Neuron (in vitro differentiated cells): Measurements from ENCODE around the gene INTS11.

Experiments used
- H2AFZ ChIP-seq: one replicate; pipeline ENCODE4 v1.6.1; 2013; ENCODE audit warnings: low read depth, mild to moderate bottlenecking, inconsistent platforms, low read length, moderate library complexity
- H3K27me3 ChIP-seq: one replicate; pipeline ENCODE4 v1.6.1; 2013; ENCODE audit warnings: low read length; ENCODE audit not compliant: insufficient read depth
- H3K36me3 ChIP-seq: one replicate; pipeline ENCODE4 v1.6.1; 2013; ENCODE audit warnings: low read length; ENCODE audit not compliant: insufficient read depth
- H3K4me1 ChIP-seq: one replicate; pipeline ENCODE4 v1.6.1; 2013; ENCODE audit warnings: low read length; ENCODE audit not compliant: insufficient read depth
- H3K4me3 ChIP-seq: 2 replicates; pipeline ENCODE4 v1.5.1; 2013; ENCODE audit warnings: mild to moderate bottlenecking, low read length, moderate library complexity
- H3K9me3 ChIP-seq: one replicate; pipeline ENCODE4 v1.6.1; 2013; ENCODE audit warnings: low read length

The INTS11 gene

DNA sequence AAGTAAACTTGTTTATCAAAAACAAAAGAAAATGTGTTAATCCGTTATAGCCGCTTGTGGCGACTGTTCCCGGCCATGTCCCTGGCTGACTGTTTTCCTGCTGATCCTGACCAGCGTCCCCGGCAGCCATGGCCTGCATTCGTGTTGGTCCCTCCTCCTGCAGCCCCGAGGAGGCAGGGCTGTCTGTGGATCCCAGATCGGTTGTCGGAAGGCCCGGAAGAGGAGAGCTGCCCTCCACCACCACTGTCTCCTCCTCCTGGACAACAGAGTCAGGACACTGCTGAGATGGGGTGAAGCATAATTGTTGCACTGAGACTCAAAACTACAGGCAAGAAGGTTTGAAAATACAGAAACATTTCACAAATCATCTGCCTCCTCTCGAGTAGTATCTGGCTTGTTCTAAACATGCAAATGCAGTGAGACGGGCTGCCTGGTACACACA is 37.5 kb upstream of the INTS11 start:
- peaks cover 37% of the 10 kb centered on the region for H3K4me1 ChIP-seq
- H3K4me3 ChIP-seq = no peak overlapping the region
- no peaks in the 10 kb centered on the region for H3K27me3 ChIP-seq
- H2AFZ ChIP-seq = no peak overlapping the region
- peaks cover 6% of the 10 kb centered on the region for H3K9me3 ChIP-seq
- no peaks in the 10 kb centered on the region for H3K36me3 ChIP-seq

GRCh38 chr1:1361233-1361981 is 36.9 kb upstream of the INTS11 start:
- Histone ChIP-seq H3K36me3 (no peaks in the 10 kb centered on the region), H3K4me3 (no peak overlapping the region), H2AFZ (no peak overlapping the region), H3K4me1 (peaks cover 41% of the 10 kb centered on the region), H3K9me3 (peaks cover under 1% of the 10 kb centered on the region), H3K27me3 (no peaks in the 10 kb centered on the region)

DNA sequence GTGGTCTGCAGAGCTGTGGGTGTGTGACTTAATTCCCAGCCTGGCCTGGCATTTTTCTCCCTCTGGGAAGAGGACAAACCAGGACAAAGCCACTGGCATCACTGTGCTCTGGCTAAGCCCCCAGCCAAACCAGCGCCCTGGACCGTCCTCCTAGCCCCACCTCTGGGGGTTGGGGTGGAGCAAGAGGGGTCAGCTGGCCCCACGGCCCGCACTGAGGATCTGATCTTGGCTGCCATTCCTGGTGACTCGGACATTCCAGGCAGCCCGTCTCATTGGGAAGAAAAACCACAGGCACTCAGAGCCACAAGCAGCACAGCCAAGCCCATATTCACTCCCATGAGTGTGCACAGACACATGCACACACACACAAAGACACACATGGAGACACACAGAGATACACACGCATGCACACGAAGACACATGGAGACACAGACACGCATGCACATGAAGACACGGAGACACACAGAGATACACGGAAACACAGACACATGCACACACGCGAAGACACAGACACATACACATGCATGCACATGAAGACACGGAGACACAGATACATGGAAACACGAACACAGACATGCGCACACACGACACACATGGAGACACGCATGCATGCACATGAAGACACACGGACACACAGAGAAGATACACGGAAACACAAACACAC is 36.2 kb upstream of the INTS11 start:
- Histone ChIP-seq H3K4me3 (no peak overlapping the region), H3K4me1 (peaks cover 41% of the 10 kb centered on the region), H3K27me3 (no peaks in the 10 kb centered on the region), H3K36me3 (no peaks in the 10 kb centered on the region), H3K9me3 (no peaks in the 10 kb centered on the region), H2AFZ (no peak overlapping the region)

DNA sequence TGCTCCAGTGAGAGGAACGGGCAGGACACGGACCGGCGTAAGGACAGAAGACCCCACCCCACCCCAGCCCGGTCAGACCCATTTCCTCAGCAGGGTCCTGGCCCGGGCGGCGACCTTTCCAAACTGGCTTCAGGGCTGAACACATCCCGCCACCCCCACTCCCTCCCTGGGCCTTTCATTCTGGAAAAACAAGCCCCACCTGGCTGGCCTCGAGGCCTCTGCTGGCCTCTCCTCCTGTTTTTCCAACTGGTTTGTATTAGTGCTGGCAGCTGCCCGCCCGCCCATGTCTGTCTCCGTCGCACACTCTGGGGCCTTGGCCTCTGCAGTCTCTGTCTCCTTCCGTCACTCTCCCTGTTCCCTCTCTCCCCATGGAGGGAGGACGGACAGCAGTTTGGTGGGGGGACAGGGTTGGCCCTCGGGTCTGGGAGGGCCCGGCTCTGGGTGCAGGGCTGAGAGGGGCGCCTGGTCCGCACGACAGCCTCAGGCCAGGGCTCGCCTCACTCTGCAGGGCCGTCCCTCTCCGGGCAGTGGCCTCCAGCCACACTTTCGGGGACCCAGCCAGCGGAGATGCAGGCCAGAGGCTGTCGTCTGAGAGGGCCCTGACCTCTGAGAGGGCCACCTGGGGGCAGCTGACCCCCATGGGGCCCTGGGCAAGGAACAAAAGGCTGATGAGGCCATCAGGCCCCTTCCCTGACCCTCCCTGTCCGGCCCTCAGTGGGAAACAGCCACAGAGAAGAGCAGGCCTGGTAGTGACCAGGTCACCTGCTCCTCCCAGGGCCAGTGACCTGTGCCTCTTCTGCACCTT is 35.4 kb upstream of the INTS11 start:
- H3K36me3 ChIP-seq = no peaks in the 10 kb centered on the region
- no peaks in the 10 kb centered on the region for H3K27me3 ChIP-seq
- no peak overlapping the region for H2AFZ ChIP-seq
- no peak overlapping the region for H3K4me3 ChIP-seq
- no peaks in the 10 kb centered on the region for H3K9me3 ChIP-seq
- peaks cover 41% of the 10 kb centered on the region for H3K4me1 ChIP-seq

DNA sequence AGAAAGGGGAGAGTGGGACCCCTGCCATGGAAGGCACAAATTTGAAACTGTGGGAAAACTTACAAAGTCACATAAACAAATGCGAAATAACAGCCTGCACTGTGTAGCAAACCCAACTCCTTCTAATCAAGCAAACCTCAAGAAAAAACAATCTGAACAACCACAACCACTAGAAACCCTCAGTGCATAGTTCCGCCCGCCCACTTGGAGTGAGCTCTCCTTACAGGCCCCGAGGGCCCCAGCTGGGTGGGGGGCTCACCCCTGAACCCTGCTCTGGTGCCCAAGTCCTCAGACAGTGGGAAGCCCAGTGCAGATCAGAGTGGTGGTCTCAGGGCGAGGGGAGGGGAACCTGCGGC is 34.8 kb upstream of the INTS11 start:
- H3K27me3 ChIP-seq = no peaks in the 10 kb centered on the region
- H3K4me1 ChIP-seq = peaks cover 41% of the 10 kb centered on the region
- H3K36me3 ChIP-seq = no peaks in the 10 kb centered on the region
- H3K9me3 ChIP-seq = no peaks in the 10 kb centered on the region
- no peak overlapping the region for H3K4me3 ChIP-seq
- no peak overlapping the region for H2AFZ ChIP-seq

DNA sequence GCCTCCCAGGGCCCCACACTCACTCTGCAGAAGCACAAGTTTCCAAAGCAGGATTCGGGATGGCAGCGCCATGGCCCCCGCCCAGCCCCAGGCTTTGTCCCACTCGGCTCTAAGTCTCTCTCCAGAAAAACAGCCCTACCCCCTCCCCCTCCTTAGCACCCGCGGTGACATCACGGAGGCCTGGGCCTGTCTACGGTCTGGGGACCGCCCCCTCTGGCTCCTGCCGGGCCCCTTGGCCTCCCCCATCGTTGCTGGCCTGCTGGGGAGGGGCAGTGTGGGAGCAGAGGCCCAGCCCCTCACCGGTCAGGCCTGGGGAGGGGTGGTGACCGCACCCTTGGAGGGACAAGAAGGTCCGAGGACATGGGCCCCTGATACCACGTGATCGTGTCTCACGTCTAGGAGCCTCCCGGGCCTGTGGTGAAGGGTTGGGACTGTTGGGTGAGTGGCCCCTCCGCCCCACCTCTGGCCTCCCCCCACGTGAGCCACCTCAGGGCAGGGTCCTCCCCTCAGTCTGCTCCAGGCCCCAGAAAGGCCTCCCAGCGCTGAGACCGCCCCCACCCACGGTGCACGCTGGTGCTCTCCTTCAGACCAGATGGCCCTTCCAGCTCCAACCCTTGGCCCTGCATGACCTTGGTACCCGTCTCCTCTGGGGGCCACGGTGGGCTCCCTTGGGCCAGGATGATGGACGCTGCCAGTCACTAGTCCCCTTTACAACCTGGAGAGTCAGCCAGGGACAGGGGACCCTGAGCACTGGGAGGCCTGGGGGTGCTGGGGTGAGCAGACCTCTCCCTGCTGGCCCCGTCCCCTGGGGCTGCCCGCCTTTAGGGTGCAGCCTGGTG is 34.2 kb upstream of the INTS11 start, which contains the start of gene MXRA8:
Gene MXRA8 (minus strand): TSS at position 123 of the 839 bp plus-strand sequence. CDS start 51 bp downstream, at position 72.
- Histone ChIP-seq H3K27me3 (no peaks in the 10 kb centered on the region), H3K36me3 (no peaks in the 10 kb centered on the region), H3K4me3 (peak within 1 kb of the TSS; percentile 50), H3K4me1 (peaks cover 42% of the 10 kb centered on the region), H3K9me3 (no peaks in the 10 kb centered on the region), H2AFZ (no peak within 1 kb of the TSS)

GRCh38 chr1:1357871-1358432 is 33.5 kb upstream of the INTS11 start:
- no peaks in the 10 kb centered on the region for H3K27me3 ChIP-seq
- H3K36me3 ChIP-seq = no peaks in the 10 kb centered on the region
- no peak overlapping the region for H2AFZ ChIP-seq
- peaks cover 44% of the 10 kb centered on the region for H3K4me1 ChIP-seq
- H3K4me3 ChIP-seq = peak overlapping the region; percentile 50
- H3K9me3 ChIP-seq = no peaks in the 10 kb centered on the region

- no peaks in the 10 kb centered on the region for H3K27me3 ChIP-seq
- H2AFZ ChIP-seq = no peak overlapping the region
- no peaks in the 10 kb centered on the region for H3K36me3 ChIP-seq
- peak overlapping the region; percentile 50 for H3K4me3 ChIP-seq
- H3K9me3 ChIP-seq = no peaks in the 10 kb centered on the region
- peaks cover 48% of the 10 kb centered on the region for H3K4me1 ChIP-seq
Measured at GRCh38 chr1:1356796-1357401, 32.4 kb upstream of the INTS11 start.

DNA sequence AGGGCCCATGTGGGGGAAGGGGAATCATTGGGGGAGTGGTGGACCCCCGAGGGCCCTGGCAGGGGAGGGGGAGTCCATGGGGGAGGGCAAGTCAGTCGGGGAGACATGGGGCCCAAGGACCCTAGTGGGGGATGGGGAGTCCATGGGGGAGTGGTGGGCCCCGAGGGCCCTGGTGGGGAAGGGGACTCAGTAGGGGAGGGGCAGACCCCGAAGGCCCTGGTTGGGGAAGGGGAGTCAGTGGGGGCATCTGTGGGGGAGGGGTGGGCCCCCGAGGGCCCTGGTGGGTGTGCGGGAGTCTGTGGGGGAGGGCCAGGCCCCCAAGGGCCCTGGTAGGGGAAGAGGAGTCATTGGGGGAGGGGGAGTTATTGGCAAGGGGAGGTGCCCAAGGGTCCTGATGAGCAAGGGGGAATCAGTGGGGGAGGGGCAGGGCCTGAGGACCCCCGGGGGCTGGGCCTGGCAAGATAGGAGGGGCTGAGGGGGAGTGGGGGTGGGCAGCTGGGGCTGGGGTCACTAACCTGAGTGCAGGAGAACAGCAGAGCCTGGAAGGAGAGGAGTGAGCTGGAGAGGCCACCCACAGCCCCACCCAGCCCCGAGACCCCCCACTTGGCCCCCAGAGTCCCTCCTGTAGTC is 31.8 kb upstream of the INTS11 start:
- Histone ChIP-seq H3K4me1 (peaks cover 53% of the 10 kb centered on the region), H2AFZ (no peak overlapping the region), H3K9me3 (no peaks in the 10 kb centered on the region), H3K4me3 (no peak overlapping the region), H3K36me3 (no peaks in the 10 kb centered on the region), H3K27me3 (no peaks in the 10 kb centered on the region)

GRCh38 chr1:1355416-1355815 is 31.0 kb upstream of the INTS11 start:
- Histone ChIP-seq H2AFZ (no peak overlapping the region), H3K9me3 (no peaks in the 10 kb centered on the region), H3K4me3 (no peak overlapping the region), H3K4me1 (peaks cover 47% of the 10 kb centered on the region), H3K36me3 (no peaks in the 10 kb centered on the region), H3K27me3 (no peaks in the 10 kb centered on the region)

- Histone ChIP-seq H3K4me3 (no peak overlapping the region), H2AFZ (no peak overlapping the region), H3K27me3 (no peaks in the 10 kb centered on the region), H3K4me1 (peaks cover 38% of the 10 kb centered on the region), H3K9me3 (no peaks in the 10 kb centered on the region), H3K36me3 (no peaks in the 10 kb centered on the region)
Measured at GRCh38 chr1:1354271-1355247, 30.1 kb upstream of the INTS11 start.
